ENCODE results near the gene COQ7.

GRCh38 chr16:19067349-19068236 is at the start of gene COQ7:
- TF ChIP-seq, protein P1, sequence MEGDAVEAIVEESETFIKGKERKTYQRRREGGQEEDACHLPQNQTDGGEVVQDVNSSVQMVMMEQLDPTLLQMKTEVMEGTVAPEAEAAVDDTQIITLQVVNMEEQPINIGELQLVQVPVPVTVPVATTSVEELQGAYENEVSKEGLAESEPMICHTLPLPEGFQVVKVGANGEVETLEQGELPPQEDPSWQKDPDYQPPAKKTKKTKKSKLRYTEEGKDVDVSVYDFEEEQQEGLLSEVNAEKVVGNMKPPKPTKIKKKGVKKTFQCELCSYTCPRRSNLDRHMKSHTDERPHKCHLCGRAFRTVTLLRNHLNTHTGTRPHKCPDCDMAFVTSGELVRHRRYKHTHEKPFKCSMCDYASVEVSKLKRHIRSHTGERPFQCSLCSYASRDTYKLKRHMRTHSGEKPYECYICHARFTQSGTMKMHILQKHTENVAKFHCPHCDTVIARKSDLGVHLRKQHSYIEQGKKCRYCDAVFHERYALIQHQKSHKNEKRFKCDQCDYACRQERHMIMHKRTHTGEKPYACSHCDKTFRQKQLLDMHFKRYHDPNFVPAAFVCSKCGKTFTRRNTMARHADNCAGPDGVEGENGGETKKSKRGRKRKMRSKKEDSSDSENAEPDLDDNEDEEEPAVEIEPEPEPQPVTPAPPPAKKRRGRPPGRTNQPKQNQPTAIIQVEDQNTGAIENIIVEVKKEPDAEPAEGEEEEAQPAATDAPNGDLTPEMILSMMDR (conservative IDR thresholded peaks at IDR 0.05): 0 out of 2 replicates have a peak, but pooled peaks have one; percentile 25
- TF ChIP-seq EZH2 (IDR thresholded peaks at IDR 0.05; ENCODE audit: low read depth): no peak
